GM08714 (cell line): ENCODE data around the gene FAM185A.

Experiments
- H3K4me3 ChIP-seq: fragments of 200-500 bp; sonication (Bioruptor generic); 2 replicates; pipeline ENCODE4 v1.5.1; 2014; ENCODE audit warnings: mild to moderate bottlenecking, low read length, inconsistent platforms
- ZNF274 ChIP-seq: IDR thresholded peaks from 2 replicates; pipeline ENCODE4 v1.6.1; 2012; ENCODE audit warnings: mild to moderate bottlenecking, low read depth, low read length

Gene FAM185A

DNA sequence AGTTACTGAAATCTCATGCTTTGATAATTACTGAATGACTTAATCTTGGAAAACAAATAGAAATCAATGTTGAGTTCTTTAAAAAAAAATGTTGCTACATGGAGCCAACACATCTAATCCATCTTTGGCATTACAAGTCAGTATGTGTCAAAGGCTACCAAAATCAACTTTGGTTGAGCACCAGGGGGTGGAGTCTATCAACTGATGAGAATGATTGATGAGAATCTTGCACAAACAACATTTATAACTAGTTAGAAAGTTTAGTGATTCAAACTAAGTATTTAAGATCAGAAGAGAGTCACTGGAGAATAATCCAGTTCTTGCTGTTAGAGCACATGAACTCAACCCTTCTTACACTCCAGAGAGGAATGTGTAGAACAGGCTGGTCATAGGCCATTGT is 93.5 kb downstream of the FAM185A start:
- no peak for TF ChIP-seq ZNF274
- no peak overlapping the region for H3K4me3 ChIP-seq

- no peak for TF ChIP-seq ZNF274
- H3K4me3 ChIP-seq: no peak overlapping the region
Observed at GRCh38 chr7:102843850-102844249, 95.1 kb downstream of the FAM185A start.

GRCh38 chr7:102845346-102845745 is 96.5 kb downstream of the FAM185A start:
- no peak overlapping the region for H3K4me3 ChIP-seq
- no peak for TF ChIP-seq ZNF274

DNA sequence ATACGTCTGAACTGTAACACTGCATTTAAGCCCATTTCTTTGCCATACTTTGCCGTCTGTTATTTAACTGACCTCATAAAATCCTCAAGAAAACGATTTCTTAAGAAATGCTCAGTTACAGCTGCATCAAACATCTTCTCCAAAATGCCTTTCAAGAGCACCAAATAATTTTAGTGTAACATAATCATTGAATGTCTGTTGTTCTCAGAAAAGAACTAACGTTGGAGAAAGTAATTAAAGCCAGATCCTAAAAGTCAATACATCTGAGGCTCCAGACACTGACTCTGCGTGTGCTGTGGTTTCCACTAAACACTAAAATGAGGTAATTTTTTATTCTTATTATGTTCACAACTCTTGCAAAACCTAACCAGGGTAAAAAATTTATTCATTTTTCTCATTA is 100.3 kb downstream of the FAM185A start:
- TF ChIP-seq ZNF274: no peak
- no peak overlapping the region for H3K4me3 ChIP-seq

DNA sequence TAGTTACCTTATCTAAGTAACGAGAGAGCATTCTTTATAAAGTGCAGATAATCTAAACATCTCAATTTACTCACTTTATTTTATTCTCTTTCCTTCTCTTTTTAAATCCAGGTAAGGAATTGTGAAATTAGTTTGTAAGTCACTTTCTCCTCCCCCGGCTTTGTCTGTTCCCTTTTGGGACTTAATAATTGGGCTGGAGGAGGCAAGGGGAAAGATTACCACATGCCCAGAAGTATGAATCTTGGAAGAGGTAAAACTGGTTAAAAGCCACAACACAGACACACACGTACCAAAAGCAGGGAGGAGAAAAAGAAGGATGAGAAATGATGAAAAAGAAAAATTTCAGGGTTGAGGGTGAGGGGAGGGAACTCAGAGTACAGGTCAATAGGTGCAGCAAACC is 100.7 kb downstream of the FAM185A start:
- no peak for TF ChIP-seq ZNF274
- H3K4me3 ChIP-seq: no peak overlapping the region

GRCh38 chr7:102856036-102856435 is 107.2 kb downstream of the FAM185A start:
- TF ChIP-seq ZNF274: no peak
- H3K4me3 ChIP-seq: no peak overlapping the region
